ENCODE data around the gene FAM25G.
"Not testable (repeated sequence)": the region's sequence is repeated elsewhere in the genome, so short reads cannot be mapped to it uniquely, and the experiment has no call there.

DNA sequence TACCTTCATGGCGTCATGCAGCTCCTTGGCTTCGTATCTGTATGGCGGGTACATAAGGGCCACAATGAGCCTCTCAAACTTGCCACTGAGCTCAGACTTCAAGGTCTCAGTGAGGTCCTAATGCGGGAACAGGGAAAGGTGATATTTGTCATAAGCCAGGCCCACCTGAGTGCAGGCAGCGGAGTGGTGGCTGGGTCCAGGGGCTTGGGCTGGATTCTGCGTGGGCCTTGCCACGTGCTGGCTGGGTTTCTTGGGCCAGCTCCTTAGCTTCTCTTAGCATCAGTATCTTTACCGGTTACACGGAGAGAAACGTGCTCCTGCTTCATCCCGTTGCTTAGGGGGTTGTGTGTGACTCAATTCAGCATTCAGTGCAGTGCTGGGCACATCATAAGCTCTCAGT lies 14.4 kb downstream of the FAM25G start:
- TF ChIP-seq, protein P1, sequence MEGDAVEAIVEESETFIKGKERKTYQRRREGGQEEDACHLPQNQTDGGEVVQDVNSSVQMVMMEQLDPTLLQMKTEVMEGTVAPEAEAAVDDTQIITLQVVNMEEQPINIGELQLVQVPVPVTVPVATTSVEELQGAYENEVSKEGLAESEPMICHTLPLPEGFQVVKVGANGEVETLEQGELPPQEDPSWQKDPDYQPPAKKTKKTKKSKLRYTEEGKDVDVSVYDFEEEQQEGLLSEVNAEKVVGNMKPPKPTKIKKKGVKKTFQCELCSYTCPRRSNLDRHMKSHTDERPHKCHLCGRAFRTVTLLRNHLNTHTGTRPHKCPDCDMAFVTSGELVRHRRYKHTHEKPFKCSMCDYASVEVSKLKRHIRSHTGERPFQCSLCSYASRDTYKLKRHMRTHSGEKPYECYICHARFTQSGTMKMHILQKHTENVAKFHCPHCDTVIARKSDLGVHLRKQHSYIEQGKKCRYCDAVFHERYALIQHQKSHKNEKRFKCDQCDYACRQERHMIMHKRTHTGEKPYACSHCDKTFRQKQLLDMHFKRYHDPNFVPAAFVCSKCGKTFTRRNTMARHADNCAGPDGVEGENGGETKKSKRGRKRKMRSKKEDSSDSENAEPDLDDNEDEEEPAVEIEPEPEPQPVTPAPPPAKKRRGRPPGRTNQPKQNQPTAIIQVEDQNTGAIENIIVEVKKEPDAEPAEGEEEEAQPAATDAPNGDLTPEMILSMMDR (IDR thresholded peaks at IDR 0.05) = not testable (repeated sequence)
- TF ChIP-seq POLR2A (IDR thresholded peaks at IDR 0.05) = not testable (repeated sequence)
